HepG2 (cell line): ENCODE data around the gene KLHL30. TPM values are rescaled to one million over a fixed set of nuclear protein-coding genes. Genes with fewer than 3 reads are reported as not detected.
A peak's percentile ranks its signal among the peaks of the same experiment; 100 is the strongest.

ENCODE experiments used
- CEBPG ChIP-seq: IDR thresholded peaks from 2 replicates; pipeline ENCODE4 v1.6.1; 2016
- CHD2 ChIP-seq: IDR thresholded peaks from 2 replicates; pipeline ENCODE4 v1.6.1; 2011; ENCODE audit warnings: low read depth, low read length, improper control_type of control experiment
- FOXA1 ChIP-seq, 2 experiments: fragments of 450-650 bp in 1 of 2; sonication (generic) in 1 of 2; formaldehyde crosslinking in 1 of 2; IDR thresholded peaks; 2 replicates each; pipeline versions ENCODE4 v1.4.0 to v1.6.1; 2016 to 2020; ENCODE audit warnings: missing genetic modification reagents in 1 of 2
- HNF1A ChIP-seq, 2 experiments: sonication (generic) in 1 of 2; formaldehyde crosslinking in 1 of 2; IDR thresholded peaks; 2 replicates each; pipeline versions ENCODE4 v1.4.0 to v1.6.1; 2016 to 2020; ENCODE audit warnings: borderline replicate concordance in 1 of 2, low read depth in 1 of 2, mild to moderate bottlenecking in 1 of 2, missing genetic modification reagents in 1 of 2
- IRF9 ChIP-seq: sonication (generic); formaldehyde crosslinking; IDR thresholded peaks from 2 replicates; pipeline ENCODE4 v1.8.0; 2022; ENCODE audit warnings: missing genetic modification reagents, mild to moderate bottlenecking, borderline replicate concordance
- MAF1 ChIP-seq: sonication (generic); formaldehyde crosslinking; IDR thresholded peaks from 2 replicates; pipeline ENCODE4 v1.5.0; 2020; ENCODE audit warnings: missing genetic modification reagents, borderline replicate concordance
- MYC ChIP-seq: sonication (generic); formaldehyde crosslinking; IDR thresholded peaks from 2 replicates; pipeline ENCODE4 v1.9.0; 2021; ENCODE audit warnings: missing genetic modification reagents, borderline replicate concordance
- NFIC ChIP-seq: IDR thresholded peaks from 2 replicates; pipeline ENCODE4 v1.6.1; 2012; ENCODE audit warnings: mild to moderate bottlenecking, low read length, inconsistent platforms
- RAD21 ChIP-seq: fragments of 450-650 bp; formaldehyde crosslinking; IDR thresholded peaks from 2 replicates; pipeline ENCODE4 v1.5.0; 2020; ENCODE audit warnings: mild to moderate bottlenecking
- SALL2 ChIP-seq: sonication (generic); formaldehyde crosslinking; IDR thresholded peaks from 2 replicates; pipeline ENCODE4 v1.8.1; 2023; ENCODE audit warnings: mild to moderate bottlenecking, missing genetic modification reagents, inconsistent platforms
- THAP7 ChIP-seq: sonication (generic); formaldehyde crosslinking; IDR thresholded peaks from 2 replicates; pipeline ENCODE4 v1.8.1; 2023; ENCODE audit warnings: mild to moderate bottlenecking, missing genetic modification reagents
- THAP9 ChIP-seq: sonication (generic); formaldehyde crosslinking; IDR thresholded peaks from 2 replicates; pipeline ENCODE4; 2020; ENCODE audit warnings: missing genetic modification reagents, mild to moderate bottlenecking, borderline replicate concordance
- ZBTB38 ChIP-seq: sonication (generic); formaldehyde crosslinking; IDR thresholded peaks from 2 replicates; pipeline ENCODE4 v1.5.1; 2020; ENCODE audit warnings: mild to moderate bottlenecking, missing genetic modification reagents
- ZNF276 ChIP-seq: sonication (generic); formaldehyde crosslinking; IDR thresholded peaks from 2 replicates; pipeline ENCODE4 v1.4.0; 2020; ENCODE audit warnings: mild to moderate bottlenecking, low read depth, missing genetic modification reagents
- ZNF292 ChIP-seq: sonication (generic); formaldehyde crosslinking; IDR thresholded peaks from 2 replicates; pipeline ENCODE4 v1.8.1; 2022; ENCODE audit warnings: mild to moderate bottlenecking, low read depth, missing genetic modification reagents, borderline replicate concordance
- ZSCAN31 ChIP-seq: sonication (generic); formaldehyde crosslinking; IDR thresholded peaks from 2 replicates; pipeline ENCODE4 v1.5.0; 2020; ENCODE audit warnings: low read depth, mild to moderate bottlenecking, missing genetic modification reagents
- polyA plus RNA-seq, 8 experiments: library from polyadenylated mRNA; depleted of rRNA in 3 of 8; stranded (reverse) in 7 of 8; unstranded in 1 of 8; fragments of >200 nt; fragmentation: Illumina TruSeq in 4 of 8; extraction: Trizol in 4 of 8; gene quantifications; 2 replicates each; pipeline versions ENCODE4 v1.2.1 to v1.2.3, GENCODE V29; 2011 to 2016; ENCODE audit warnings: low read depth in 4 of 8, missing spikeins in 1 of 8, mixed read lengths in 1 of 8; ENCODE audit not compliant: insufficient read depth in 1 of 8
- total RNA-seq, 5 experiments: library from RNA; depleted of rRNA; stranded (reverse); fragments of >200 nt; fragmentation: Illumina TruSeq; extraction: Trizol; gene quantifications; 2 replicates each; pipeline ENCODE4 v1.2.3, GENCODE V29; 2016; ENCODE audit warnings: low read depth in 1 of 5

Gene KLHL30
- total and polyA plus RNA-seq, 2 of the 13 experiments (the other 11 are each of a cell fraction or from before 2014, with no cell fraction given) = 0.05 TPM; not detected in 1

- no peak for TF ChIP-seq HNF1A (IDR thresholded peaks at IDR 0.05; ENCODE audit: low read depth)
- 0 out of 2 replicates have a peak, but pooled peaks have one; percentile 32 for TF ChIP-seq HNF1A (CRISPR knock-in tag; IDR thresholded peaks at IDR 0.05; ENCODE audit: borderline replicate concordance)
- TF ChIP-seq ZNF292 = peak; percentile 56; the same call in 1 of the 2 replicates
- TF ChIP-seq ZNF276 (CRISPR knock-in tag) = 0 out of 2 replicates have a peak, but pooled peaks have one; percentile 65
- no peak for TF ChIP-seq THAP7 (CRISPR knock-in tag)
- TF ChIP-seq MYC (CRISPR knock-in tag) = peak; percentile 29; the same call in 1 of the 2 replicates
- TF ChIP-seq NFIC = no peak
- 0 out of 2 replicates have a peak, but pooled peaks have one; percentile 49 for TF ChIP-seq ZBTB38
- TF ChIP-seq THAP9 (CRISPR knock-in tag) = peak; percentile 40; the same call in 1 of the 2 replicates
- TF ChIP-seq CEBPG = peak; percentile 89
- TF ChIP-seq MAF1 (CRISPR knock-in tag) = no peak
- peak; percentile 51; the same call in 1 of the 2 replicates for TF ChIP-seq IRF9 (CRISPR knock-in tag)
- no peak for TF ChIP-seq FOXA1 (IDR thresholded peaks at IDR 0.05)
- no peak for TF ChIP-seq FOXA1 (CRISPR knock-in tag; IDR thresholded peaks at IDR 0.05)
- no peak for TF ChIP-seq ZSCAN31 (CRISPR knock-in tag)
- 0 out of 2 replicates have a peak, but pooled peaks have one; percentile 66 for TF ChIP-seq SALL2 (CRISPR knock-in tag)
- 0 out of 2 replicates have a peak, but pooled peaks have one; percentile 7 for TF ChIP-seq RAD21 (CRISPR knock-in tag)
- TF ChIP-seq CHD2 = peak; percentile 26; the same call in 1 of the 2 replicates
Observed at GRCh38 chr2:238136820-238137537, 1.5 kb upstream of the KLHL30 start (continued).
